Caki2 (cell line): ENCODE results near the gene UGGT1. TPM values are rescaled to one million over a fixed set of nuclear protein-coding genes. Genes with fewer than 3 reads are reported as not detected.
A peak's percentile ranks its signal among the peaks of the same experiment; 100 is the strongest.
"Not testable (repeated sequence)": the region's sequence is repeated elsewhere in the genome, so short reads cannot be mapped to it uniquely, and the experiment has no call there.

Source experiments
- DNase-seq: peaks from one replicate; pipeline ENCODE4 v3.0.0-alpha.2; 2015; ENCODE audit warnings: low read depth
- in situ Hi-C: cut with HindIII; loops from 2 replicates; pipeline ENCODE4 v1.10.0; 2016; ENCODE audit warnings: low sequenced_read_pairs, low pct_unique_long_range_greater_than_20kb, mixed read lengths
- total RNA-seq: library from RNA; depleted of rRNA; stranded (reverse); fragments of >200 nt; shearing (Covaris generic); gene quantifications from 2 replicates; pipeline ENCODE4 v1.2.3, GENCODE V29; 2014; ENCODE audit warnings: low replicate concordance

The UGGT1 gene
- total RNA-seq, 1 experiment from 2014 or later = 21.3 TPM

- no peak for DNase-seq
- in situ Hi-C loops = no loop called here
Measured at GRCh38 chr2:128198656-128199055, 107.7 kb downstream of the UGGT1 start.

GRCh38 chr2:128199141-128199540 is 108.1 kb downstream of the UGGT1 start:
- no peak for DNase-seq
- in situ Hi-C loops = no loop called here

- no peak for DNase-seq
- in situ Hi-C loops = no loop called here
Measured at GRCh38 chr2:128202791-128203190, 111.8 kb downstream of the UGGT1 start.

- in situ Hi-C loops = no loop called here
- DNase-seq = no peak
Measured at GRCh38 chr2:128206245-128206644, 115.2 kb downstream of the UGGT1 start.

- in situ Hi-C loops = no loop called here
- DNase-seq = no peak
Measured at GRCh38 chr2:128208023-128208422, 117.0 kb downstream of the UGGT1 start.

GRCh38 chr2:128208631-128209324 is 117.8 kb downstream of the UGGT1 start:
- DNase-seq, in situ Hi-C loops: not testable (repeated sequence)

- no peak for DNase-seq
- in situ Hi-C loops = no loop called here
Measured at GRCh38 chr2:128214251-128214650, 123.3 kb downstream of the UGGT1 start.

- in situ Hi-C loops = no loop called here
- DNase-seq = no peak
Measured at GRCh38 chr2:128214866-128215460, 124.0 kb downstream of the UGGT1 start.

- in situ Hi-C loops = no loop called here
- no peak for DNase-seq
Measured at GRCh38 chr2:128215897-128216642, 125.1 kb downstream of the UGGT1 start.

GRCh38 chr2:128217671-128218070 is 126.7 kb downstream of the UGGT1 start:
- DNase-seq = no peak

GRCh38 chr2:128219891-128220290 is 128.9 kb downstream of the UGGT1 start:
- in situ Hi-C loops = no loop called here

More at GRCh38 chr2:128217671-128218070, 126.7 kb downstream of the UGGT1 start:
- in situ Hi-C loops = no loop called here

GRCh38 chr2:128227862-128228261 is 136.9 kb downstream of the UGGT1 start:
- no peak for DNase-seq
- in situ Hi-C loops = no loop called here

More at GRCh38 chr2:128219891-128220290, 128.9 kb downstream of the UGGT1 start:
- no peak for DNase-seq

- in situ Hi-C loops = no loop called here
- no peak for DNase-seq
Measured at GRCh38 chr2:128228894-128229293, 137.9 kb downstream of the UGGT1 start.

- DNase-seq = peak; percentile 69
- in situ Hi-C loops = no loop called here
Measured at GRCh38 chr2:128232965-128233789, 142.2 kb downstream of the UGGT1 start.

- DNase-seq = no peak
- in situ Hi-C loops = no loop called here
Measured at GRCh38 chr2:128233790-128234395, 142.9 kb downstream of the UGGT1 start.

GRCh38 chr2:128234613-128235012 is 143.6 kb downstream of the UGGT1 start:
- in situ Hi-C loops = no loop called here

GRCh38 chr2:128235581-128235980 is 144.6 kb downstream of the UGGT1 start:
- no peak for DNase-seq

More at GRCh38 chr2:128234613-128235012, 143.6 kb downstream of the UGGT1 start:
- no peak for DNase-seq

GRCh38 chr2:128236491-128237035 is 145.6 kb downstream of the UGGT1 start:
- no peak for DNase-seq
- in situ Hi-C loops = no loop called here

More at GRCh38 chr2:128235581-128235980, 144.6 kb downstream of the UGGT1 start:
- in situ Hi-C loops = no loop called here
